PFSK-1 (cell line): Measurements from ENCODE around the gene SDK1.

ENCODE experiments used
- POLR2AphosphoS5 ChIP-seq: IDR thresholded peaks from 2 replicates; pipeline ENCODE4 v1.6.1; 2012; ENCODE audit warnings: low read depth, mild to moderate bottlenecking, control low read depth, low read length, moderate library complexity
- REST ChIP-seq, 2 experiments: IDR thresholded peaks; 2 replicates each; pipeline versions ENCODE4 v1.6.1 to v1.8.0; 2011 to 2012; ENCODE audit warnings: low read depth in 2 of 2, low read length in 2 of 2, control low read depth in 1 of 2, inconsistent platforms in 1 of 2, mild to moderate bottlenecking in 1 of 2, moderate library complexity in 1 of 2; ENCODE audit not compliant: insufficient read depth in 1 of 2
- SIN3A ChIP-seq: IDR thresholded peaks from 2 replicates; pipeline ENCODE4 v1.6.1; 2012; ENCODE audit warnings: mild to moderate bottlenecking, low read length, moderate library complexity, borderline replicate concordance; ENCODE audit not compliant: insufficient read depth
- TAF1 ChIP-seq: IDR thresholded peaks from 2 replicates; pipeline ENCODE4 v1.6.1; 2012; ENCODE audit warnings: low read length, control low read depth, borderline replicate concordance; ENCODE audit not compliant: insufficient read depth

GRCh38 chr7:3778345-3778744 lies 477.3 kb downstream of the SDK1 start:
- TF ChIP-seq POLR2AphosphoS5, result no peak
- no peak for TF ChIP-seq TAF1
- no peak for TF ChIP-seq REST (IDR thresholded peaks at IDR 0.05; ENCODE audit: insufficient read depth in 1 of 2, low read depth in 2 of 2, low read length in 2 of 2)
- TF ChIP-seq SIN3A, result no peak
